Astrocyte of the spinal cord (primary cell): Measurements from ENCODE around the gene ADARB2.

Experiments
- DNase-seq: peaks from one replicate; pipeline ENCODE4 v3.0.0; 2011; ENCODE audit warnings: low read depth, low spot score
- H3K4me3 ChIP-seq: 2 replicates; pipeline ENCODE4 v1.5.1; 2011; ENCODE audit warnings: low read depth, mild to moderate bottlenecking, low read length, moderate library complexity
- in situ Hi-C: cut with HindIII; loops from 2 replicates; pipeline ENCODE4 v1.10.0; 2017; ENCODE audit warnings: low sequenced_read_pairs
- TF ChIP-seq, protein P1 (sequence below): IDR thresholded peaks from 2 replicates; pipeline ENCODE4 v1.5.1; 2012; ENCODE audit warnings: low read depth, mild to moderate bottlenecking, low read length, inconsistent platforms

Gene ADARB2

GRCh38 chr10:1572519-1573333 is 164.6 kb downstream of the ADARB2 start:
- in situ Hi-C loops: no loop called here
- H3K4me3 ChIP-seq: no peak overlapping the region
- no peak for DNase-seq
- TF ChIP-seq, protein P1, sequence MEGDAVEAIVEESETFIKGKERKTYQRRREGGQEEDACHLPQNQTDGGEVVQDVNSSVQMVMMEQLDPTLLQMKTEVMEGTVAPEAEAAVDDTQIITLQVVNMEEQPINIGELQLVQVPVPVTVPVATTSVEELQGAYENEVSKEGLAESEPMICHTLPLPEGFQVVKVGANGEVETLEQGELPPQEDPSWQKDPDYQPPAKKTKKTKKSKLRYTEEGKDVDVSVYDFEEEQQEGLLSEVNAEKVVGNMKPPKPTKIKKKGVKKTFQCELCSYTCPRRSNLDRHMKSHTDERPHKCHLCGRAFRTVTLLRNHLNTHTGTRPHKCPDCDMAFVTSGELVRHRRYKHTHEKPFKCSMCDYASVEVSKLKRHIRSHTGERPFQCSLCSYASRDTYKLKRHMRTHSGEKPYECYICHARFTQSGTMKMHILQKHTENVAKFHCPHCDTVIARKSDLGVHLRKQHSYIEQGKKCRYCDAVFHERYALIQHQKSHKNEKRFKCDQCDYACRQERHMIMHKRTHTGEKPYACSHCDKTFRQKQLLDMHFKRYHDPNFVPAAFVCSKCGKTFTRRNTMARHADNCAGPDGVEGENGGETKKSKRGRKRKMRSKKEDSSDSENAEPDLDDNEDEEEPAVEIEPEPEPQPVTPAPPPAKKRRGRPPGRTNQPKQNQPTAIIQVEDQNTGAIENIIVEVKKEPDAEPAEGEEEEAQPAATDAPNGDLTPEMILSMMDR: no peak

DNA sequence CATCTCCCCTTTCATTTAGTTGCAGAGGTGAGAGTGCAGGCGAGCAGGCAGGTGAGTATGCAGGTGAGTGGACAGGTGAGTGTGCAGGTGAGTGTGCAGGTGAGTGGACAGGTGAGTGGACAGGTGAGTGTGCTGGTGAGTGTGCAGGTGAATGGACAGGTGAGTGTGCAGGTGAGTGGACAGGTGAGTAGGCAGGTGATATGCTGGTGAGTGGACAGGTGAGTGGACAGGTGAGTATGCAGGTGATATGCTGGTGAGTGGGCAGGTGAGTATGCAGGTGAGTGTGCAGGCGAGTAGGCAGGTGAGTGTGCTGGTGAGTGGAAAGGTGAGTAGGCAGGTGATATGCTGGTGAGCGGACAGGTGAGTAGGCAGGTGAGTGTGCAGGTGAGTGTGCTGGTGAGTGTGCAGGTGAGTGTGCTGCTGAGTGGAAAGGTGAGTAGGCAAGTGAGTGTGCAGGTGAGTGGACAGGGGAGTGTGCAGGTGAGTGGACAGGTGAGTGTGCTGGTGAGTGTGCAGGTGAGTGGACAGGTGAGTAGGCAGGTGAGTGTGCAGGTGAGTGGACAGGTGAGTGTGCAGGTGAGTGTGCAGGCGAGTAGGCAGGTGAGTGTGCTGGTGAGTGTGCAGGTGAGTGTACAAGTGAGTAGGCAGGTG is 165.6 kb downstream of the ADARB2 start:
- H3K4me3 ChIP-seq: no peak overlapping the region
- TF ChIP-seq, protein P1: no peak
- DNase-seq: no peak
- in situ Hi-C loops: no loop called here

- DNase-seq: no peak
- TF ChIP-seq, protein P1: no peak
- in situ Hi-C loops: no loop called here
- no peak overlapping the region for H3K4me3 ChIP-seq
Measured at GRCh38 chr10:1570416-1571051, 166.8 kb downstream of the ADARB2 start.

GRCh38 chr10:1569208-1569607 is 168.1 kb downstream of the ADARB2 start:
- DNase-seq: no peak
- TF ChIP-seq, protein P1: no peak
- no peak overlapping the region for H3K4me3 ChIP-seq
- in situ Hi-C loops: no loop called here

DNA sequence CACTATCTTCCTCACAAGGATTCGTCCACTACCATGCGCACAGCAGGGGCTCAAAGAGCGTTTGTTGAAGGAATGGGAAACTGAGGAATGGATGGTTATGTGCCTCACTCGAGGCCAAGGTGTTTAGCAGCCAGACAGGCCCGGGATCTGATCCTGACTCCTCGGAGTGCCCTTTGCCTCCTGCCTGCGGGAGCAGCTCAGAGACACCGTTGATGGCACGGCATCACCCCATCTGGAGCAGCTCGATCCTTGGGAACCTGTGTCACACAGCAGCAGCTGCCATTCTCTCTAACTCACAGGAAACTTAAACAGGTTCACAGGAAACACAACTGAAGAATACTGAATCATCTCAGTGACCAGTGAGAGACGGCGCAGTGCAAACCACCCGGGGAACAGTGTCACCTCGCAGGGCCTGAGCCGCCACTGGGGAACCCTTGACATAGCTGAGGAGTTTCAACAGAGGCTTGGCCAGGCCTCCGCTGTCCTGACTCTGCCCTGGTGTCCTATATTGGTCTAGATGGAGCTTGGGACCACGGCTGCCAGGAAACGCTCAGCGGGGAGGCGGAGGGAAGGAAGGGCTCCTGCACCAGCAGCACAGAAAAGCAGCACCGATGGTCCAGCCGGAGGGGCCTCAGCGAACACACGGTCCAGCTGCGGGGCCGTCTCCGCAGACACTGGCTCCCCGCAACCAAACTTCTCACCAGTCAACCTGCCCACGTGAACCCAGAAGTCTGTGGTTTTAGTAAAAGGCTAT is 169.4 kb downstream of the ADARB2 start:
- TF ChIP-seq, protein P1: no peak
- in situ Hi-C loops: no loop called here
- no peak for DNase-seq
- H3K4me3 ChIP-seq: no peak overlapping the region

DNA sequence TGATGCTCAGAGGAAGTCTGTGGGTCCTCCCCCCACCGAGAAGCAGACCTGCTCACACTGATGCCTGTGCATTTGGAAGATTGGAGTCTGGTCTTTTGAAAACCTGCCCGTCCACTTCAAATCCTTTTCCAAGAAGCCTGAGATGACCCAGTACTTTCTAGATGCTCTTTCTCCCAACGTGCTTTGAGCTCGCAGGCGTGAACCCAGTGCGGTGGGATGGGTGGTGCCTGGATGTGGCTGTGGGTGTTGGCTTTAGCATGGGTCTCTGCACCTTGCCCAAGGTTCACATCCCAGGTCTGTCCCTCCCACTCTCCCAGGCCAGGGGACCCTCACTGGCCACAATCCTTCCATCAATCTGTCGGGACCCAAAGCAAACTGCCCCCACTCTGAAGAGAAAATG is 170.2 kb downstream of the ADARB2 start:
- TF ChIP-seq, protein P1: no peak
- DNase-seq: no peak
- in situ Hi-C loops: no loop called here
- H3K4me3 ChIP-seq: no peak overlapping the region
